K562 (cell line): Measurements from ENCODE around the gene OLFML1. TPM values are rescaled to one million over a fixed set of nuclear protein-coding genes. Genes with fewer than 3 reads are reported as not detected.

Experiments used
- ATAC-seq: fragments of 200-7000 bp; cut with Tn5 transposase; 3 replicates; pipeline ENCODE4 v1.9.1; 2020; ENCODE audit warnings: moderate library complexity
- BruUV-seq: library from RNA; stranded (reverse); fragments of 400-500 nt; replicated peaks from 2 replicates; lab custom pipeline; 2021; lab: Mats Ljungman, UMichigan
- CTCF ChIA-PET: fragments of 300-600 bp; formaldehyde crosslinking; extraction: SDS; loops from one replicate; lab custom pipeline; 2021; ENCODE audit warnings: low intra/inter-chr PET ratio; lab: Yijun Ruan, JAX
- POLR2A ChIA-PET: fragments of 300-600, 350-650 bp; sonication (Branson Sonifier 250); formaldehyde crosslinking; extraction: SDS; loops from one replicate; lab custom pipeline; 2021; ENCODE audit warnings: antibody characterized with exemption, inconsistent platforms; lab: Yijun Ruan, JAX
- DNase-seq, 4 experiments: peaks; one replicate each; pipeline versions ENCODE4 v3.0.0 to v3.0.0-alpha.2; 2011 to 2018; ENCODE audit warnings: low spot score in 3 of 4, mixed read lengths in 3 of 4; ENCODE audit errors: extremely low read depth in 1 of 4
- FAIRE-seq: peaks from 2 replicates; lab custom pipeline; 2011; peaks lifted over from hg19 to GRCh38; lab: Jason Lieb, UNC
- H2AFZ ChIP-seq: 2 replicates; pipeline ENCODE4 v1.6.0; 2011; ENCODE audit warnings: low read depth, low read length, control low read depth, inconsistent platforms
- H3K27ac ChIP-seq: fragments of 200-600 bp; 3 replicates; pipeline ENCODE4 v1.8.0; 2011; ENCODE audit warnings: low read depth, mild to moderate bottlenecking, control low read depth, inconsistent platforms, low read length, moderate library complexity, mixed read lengths; ENCODE audit errors: extremely low read depth
- H3K27me3 ChIP-seq, 2 experiments: fragments of 300-600 bp in 1 of 2; 2 replicates in 1 of 2; 3 replicates in 1 of 2; pipeline versions ENCODE4 v1.6.0 to v1.8.0; 2011; ENCODE audit warnings: inconsistent platforms in 2 of 2, low read length in 2 of 2, mild to moderate bottlenecking in 1 of 2, mixed read lengths in 1 of 2, moderate library complexity in 1 of 2; ENCODE audit not compliant: control insufficient read depth in 2 of 2, insufficient read depth in 2 of 2
- H3K36me3 ChIP-seq: fragments of 300-600 bp; 3 replicates; pipeline ENCODE4 v1.8.0; 2011; ENCODE audit warnings: mild to moderate bottlenecking, low read length, inconsistent platforms; ENCODE audit not compliant: control insufficient read depth, insufficient read depth
- H3K4me1 ChIP-seq, 2 experiments: fragments of 200-600 bp in 1 of 2; replicated peaks in 1 of 2; 2 replicates in 1 of 2; 3 replicates in 1 of 2; pipeline versions ENCODE4 v1.5.1 to v1.8.0; 2011; ENCODE audit warnings: inconsistent platforms in 2 of 2, low read length in 2 of 2, mild to moderate bottlenecking in 1 of 2, mixed read lengths in 1 of 2, moderate library complexity in 1 of 2; ENCODE audit not compliant: control insufficient read depth in 2 of 2, insufficient read depth in 2 of 2
- H3K4me2 ChIP-seq: 2 replicates; pipeline ENCODE4 v1.6.1; 2011; ENCODE audit warnings: low read length, control low read depth, inconsistent platforms, mixed read lengths; ENCODE audit not compliant: insufficient read depth
- H3K4me3 ChIP-seq: fragments of 200-600 bp; sonication (generic), shearing (Covaris generic); 2 replicates; pipeline ENCODE4 v1.5.1; 2016; ENCODE audit warnings: control low read depth, inconsistent platforms
- H3K79me2 ChIP-seq: fragments of 200-600 bp; 3 replicates; pipeline ENCODE4 v1.8.0; 2011; ENCODE audit warnings: low read length, inconsistent platforms; ENCODE audit not compliant: control insufficient read depth, insufficient read depth
- H3K9ac ChIP-seq, 2 experiments: 2 replicates each; pipeline versions ENCODE4 v1.6.0 to v1.6.1; 2011; ENCODE audit warnings: low read depth in 2 of 2, low read length in 2 of 2, control low read depth in 1 of 2, inconsistent platforms in 1 of 2, mild to moderate bottlenecking in 1 of 2, mixed read lengths in 1 of 2; ENCODE audit not compliant: insufficient read depth in 1 of 2
- H3K9me1 ChIP-seq: one replicate; pipeline ENCODE4 v1.6.0; 2011; ENCODE audit warnings: inconsistent platforms, mild to moderate bottlenecking, low read length, moderate library complexity; ENCODE audit not compliant: control insufficient read depth, insufficient read depth
- H3K9me3 ChIP-seq: replicated peaks from 2 replicates; pipeline ENCODE4 v1.5.1; 2011; ENCODE audit warnings: low read depth, low read length, inconsistent platforms; ENCODE audit not compliant: control insufficient read depth, insufficient read depth
- H4K20me1 ChIP-seq: replicated peaks from 2 replicates; pipeline ENCODE4 v1.6.1; 2011; ENCODE audit warnings: low read length, inconsistent platforms, mixed read lengths; ENCODE audit not compliant: control insufficient read depth, insufficient read depth
- BCLAF1 ChIP-seq, 2 experiments: fragments of 450-650 bp in 1 of 2; IDR thresholded peaks; 2 replicates each; pipeline ENCODE4 v1.6.1; 2011 to 2017; ENCODE audit warnings: low read depth in 2 of 2, antibody characterized with exemption in 1 of 2, borderline replicate concordance in 1 of 2, low read length in 1 of 2, mild to moderate bottlenecking in 1 of 2, mixed read lengths in 1 of 2; ENCODE audit not compliant: control insufficient read depth in 1 of 2
- CHD2 ChIP-seq: IDR thresholded peaks from 2 replicates; pipeline ENCODE4 v1.6.1; 2011; ENCODE audit warnings: low read depth, low read length
- CXXC5 ChIP-seq: fragments of 250-450 bp; sonication (Bioruptor Pico); IDR thresholded peaks from 2 replicates; pipeline ENCODE4 v1.8.0; 2022; ENCODE audit warnings: inconsistent platforms, mild to moderate bottlenecking, moderate library complexity
- EHMT2 ChIP-seq: fragments of 450-650 bp; IDR thresholded peaks from 2 replicates; pipeline ENCODE4 v1.6.1; 2018; ENCODE audit warnings: antibody characterized with exemption
- FOXK2 ChIP-seq, 2 experiments: fragments of 450-650 bp; IDR thresholded peaks in 1 of 2; conservative IDR thresholded peaks in 1 of 2; 2 replicates each; pipeline ENCODE4 v1.6.1; 2016; ENCODE audit warnings: low read depth in 2 of 2, mild to moderate bottlenecking in 1 of 2
- FOXO4 ChIP-seq: fragments of 450-650 bp; formaldehyde crosslinking; IDR thresholded peaks from 2 replicates; pipeline ENCODE4 v1.4.0; 2020; ENCODE audit warnings: mild to moderate bottlenecking, moderate library complexity
- ID3 ChIP-seq, 2 experiments: fragments of 250-450 bp in 1 of 2; fragments of 450-650 bp in 1 of 2; sonication (Bioruptor Pico) in 1 of 2; IDR thresholded peaks; 2 replicates each; pipeline versions ENCODE4 v1.6.1 to v1.8.0; 2016 to 2021; ENCODE audit warnings: mild to moderate bottlenecking in 2 of 2, moderate library complexity in 2 of 2, missing compliant biosample characterization in 1 of 2, missing genetic modification characterization in 1 of 2
- THRA ChIP-seq: fragments of 450-650 bp; IDR thresholded peaks from 2 replicates; pipeline ENCODE4 v1.6.1; 2017; ENCODE audit warnings: mild to moderate bottlenecking, moderate library complexity
- WGBS: fragments of 100-300 bp; shearing (Covaris generic); methylation state at CpG from one replicate; pipeline ENCODE4 v1.1.6; 2016; ENCODE audit warnings: low coverage, mixed read lengths; ENCODE audit not compliant: insufficient coverage; ENCODE audit errors: missing lambda C conversion rate; 5-methylcytosine and 5-hydroxymethylcytosine counted together
- in situ Hi-C: fragments of 300-500 bp; cut with MboI; formaldehyde crosslinking; loops from 4 replicates; pipeline ENCODE4 v1.15.0; 2018; ENCODE audit warnings: inconsistent platforms, mixed read lengths
- intact Hi-C: fragments of 100-400 bp; cut with micrococcal nuclease; formaldehyde crosslinking; loops from 2 replicates; pipeline ENCODE4 v1.14.2; 2022
- polyA plus RNA-seq, 8 experiments: library from polyadenylated mRNA; depleted of rRNA in 4 of 8; stranded (reverse) in 5 of 8; unstranded in 3 of 8; fragments of >200 nt; fragmentation: Nextera tagmentation in 2 of 8; fragmentation: Illumina TruSeq in 1 of 8; extraction: Ambion mirVana in 2 of 8; extraction: Trizol in 1 of 8; gene quantifications; 2 replicates each; pipeline versions ENCODE4 v1.2.1 to v1.2.3, GENCODE V29; 2011 to 2014; ENCODE audit warnings: inconsistent platforms in 1 of 8, missing spikeins in 1 of 8
- total RNA-seq, 7 experiments: library from RNA; depleted of rRNA in 6 of 7; stranded (reverse); fragments of >200 nt in 6 of 7; fragmentation: Illumina TruSeq in 2 of 7; extraction: Trizol in 2 of 7; gene quantifications; 2 replicates each; pipeline versions ENCODE4 v1.2.1 to v1.2.3, GENCODE V29; 2011 to 2021; ENCODE audit warnings: low replicate concordance in 1 of 7

Gene OLFML1
- total and polyA plus RNA-seq, 9 of the 15 experiments (the other 6 are each of a cell fraction or from before 2014, with no cell fraction given): not detected

GRCh38 chr11:7508087-7508486, 22.8 kb downstream of the OLFML1 start:
- no TSS peak for BruUV-seq
- Histone ChIP-seq H3K27ac (no peak overlapping the region), H3K4me3 (no peak overlapping the region), H3K36me3 (no peaks in the 10 kb centered on the region), H3K9ac (no peak overlapping the region), H4K20me1 (no peaks in the 10 kb centered on the region), H3K27me3 (no peaks in the 10 kb centered on the region), H3K4me2 (no peak overlapping the region), H3K9me3 (no peaks in the 10 kb centered on the region), H2AFZ (no peak overlapping the region), H3K9me1 (no peaks in the 10 kb centered on the region), H3K79me2 (no peaks in the 10 kb centered on the region), H3K4me1 (peaks cover 0 to 4% of the 10 kb centered on the region in 2 experiments; a peak in 2 of 5 replicates)
- in situ Hi-C loops (no loop called here), intact Hi-C loops (no loop called here)
- 30% methylated on average over 3 of the region's 3 CpGs for WGBS
- POLR2A ChIA-PET: no interaction called here
- CTCF ChIA-PET: no interaction called here
- TF ChIP-seq FOXK2 (conservative IDR thresholded peaks at IDR 0.05 in 1 of 2, IDR thresholded peaks at IDR 0.05 in 1 of 2; ENCODE audit: low read depth in 2 of 2) (no peak), CXXC5 (CRISPR knock-in tag) (no peak)
- ATAC-seq (no peak), DNase-seq (no peak), FAIRE-seq (no peak)

- Histone ChIP-seq H3K9me1 (no peaks in the 10 kb centered on the region), H3K36me3 (no peaks in the 10 kb centered on the region), H3K9ac (no peak overlapping the region), H3K4me1 (peaks cover 0 to 18% of the 10 kb centered on the region in 2 experiments; a peak in 3 of 5 replicates), H3K4me2 (no peak overlapping the region), H3K27me3 (peaks cover 0 to 6% of the 10 kb centered on the region in 2 experiments; a peak in 1 of 5 replicates), H3K4me3 (no peak overlapping the region), H3K79me2 (no peaks in the 10 kb centered on the region), H2AFZ (no peak overlapping the region), H4K20me1 (0 out of 2 replicates have a peak, but pooled peaks cover 2% of the 10 kb centered on the region), H3K9me3 (no peaks in the 10 kb centered on the region), H3K27ac (no peak overlapping the region)
- intact Hi-C loops (no loop called here), in situ Hi-C loops (no loop called here)
- no peak for DNase-seq
- 0% methylated on average over 2 of the region's 2 CpGs for whole genome bisulfite sequencing
- POLR2A ChIA-PET: no interaction called here
- no peak for FAIRE-seq
- no TSS peak for BruUV-seq
- ATAC-seq: no peak
- CTCF ChIA-PET: no interaction called here
- TF ChIP-seq BCLAF1 (IDR thresholded peaks at IDR 0.05; ENCODE audit: borderline replicate concordance in 1 of 2, control insufficient read depth in 1 of 2, low read depth in 2 of 2, low read length in 1 of 2) (no peak), CHD2 (no peak), EHMT2 (no peak), FOXO4 (CRISPR knock-in tag) (no peak), THRA (no peak), ID3 (CRISPR knock-in tag; IDR thresholded peaks at IDR 0.05) (no peak), ID3 (tag; IDR thresholded peaks at IDR 0.05) (no peak)
Observed at GRCh38 chr11:7509966-7510365, 24.7 kb downstream of the OLFML1 start.
